ENCODE data around the gene PPP2R2C. TPM values are rescaled to one million over a fixed set of nuclear protein-coding genes. Genes with fewer than 3 reads are reported as not detected.

Gene PPP2R2C
- total and polyA plus RNA-seq, 10 donors = 0.07 to 1.3 (median 0.23) TPM; not detected in 1

DNA sequence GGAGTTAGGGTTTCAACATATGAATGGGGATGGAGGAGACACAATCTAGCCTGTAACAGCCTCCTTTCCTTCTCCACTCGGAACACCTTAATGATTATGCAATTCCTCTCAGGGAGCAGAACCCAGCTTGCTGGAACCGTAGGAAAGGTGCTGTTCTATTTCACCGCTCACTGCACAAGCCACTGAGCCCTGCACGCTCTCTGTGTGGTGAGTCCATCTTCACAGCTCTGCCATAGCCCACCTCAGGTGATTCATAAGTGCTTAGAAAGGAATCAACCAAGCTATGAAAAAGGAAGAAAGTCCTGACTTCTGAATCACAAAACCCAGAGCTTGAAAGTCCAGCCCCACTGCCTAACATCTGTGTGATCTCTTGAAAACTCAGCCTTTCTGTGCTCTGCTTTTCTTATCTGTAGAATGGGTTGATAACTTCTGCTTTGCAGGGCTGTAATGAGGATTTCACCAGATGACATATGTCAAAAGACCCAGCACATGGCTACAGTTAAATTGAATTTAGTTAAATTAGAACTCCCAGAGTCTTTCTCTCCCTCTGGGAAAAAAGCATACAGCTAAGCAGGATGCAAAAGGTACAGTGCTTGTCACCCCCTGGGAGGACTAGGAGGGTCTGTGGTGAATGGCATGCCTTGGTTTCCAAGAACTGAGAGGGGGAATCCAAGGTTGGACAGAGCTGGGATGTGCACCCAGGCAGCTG, 111.2 kb downstream of the PPP2R2C start:
- WGBS, 5 donors = 71 to 86% (median 75%) methylated on average over 4 of the region's 4 CpGs
- no peaks in the 10 kb centered on the region for H3K36me3 ChIP-seq
- H3K4me1 ChIP-seq = no peaks in the 10 kb centered on the region
- no peak for DNase-seq
- H3K4me3 ChIP-seq = no peak overlapping the region
- TF ChIP-seq, protein P1, sequence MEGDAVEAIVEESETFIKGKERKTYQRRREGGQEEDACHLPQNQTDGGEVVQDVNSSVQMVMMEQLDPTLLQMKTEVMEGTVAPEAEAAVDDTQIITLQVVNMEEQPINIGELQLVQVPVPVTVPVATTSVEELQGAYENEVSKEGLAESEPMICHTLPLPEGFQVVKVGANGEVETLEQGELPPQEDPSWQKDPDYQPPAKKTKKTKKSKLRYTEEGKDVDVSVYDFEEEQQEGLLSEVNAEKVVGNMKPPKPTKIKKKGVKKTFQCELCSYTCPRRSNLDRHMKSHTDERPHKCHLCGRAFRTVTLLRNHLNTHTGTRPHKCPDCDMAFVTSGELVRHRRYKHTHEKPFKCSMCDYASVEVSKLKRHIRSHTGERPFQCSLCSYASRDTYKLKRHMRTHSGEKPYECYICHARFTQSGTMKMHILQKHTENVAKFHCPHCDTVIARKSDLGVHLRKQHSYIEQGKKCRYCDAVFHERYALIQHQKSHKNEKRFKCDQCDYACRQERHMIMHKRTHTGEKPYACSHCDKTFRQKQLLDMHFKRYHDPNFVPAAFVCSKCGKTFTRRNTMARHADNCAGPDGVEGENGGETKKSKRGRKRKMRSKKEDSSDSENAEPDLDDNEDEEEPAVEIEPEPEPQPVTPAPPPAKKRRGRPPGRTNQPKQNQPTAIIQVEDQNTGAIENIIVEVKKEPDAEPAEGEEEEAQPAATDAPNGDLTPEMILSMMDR (IDR thresholded peaks at IDR 0.05 in 8 of 11, conservative IDR thresholded peaks at IDR 0.05 in 3 of 11) = no peak
- TF ChIP-seq POLR2A (IDR thresholded peaks at IDR 0.05) (no peak), POLR2AphosphoS5 (IDR thresholded peaks at IDR 0.05) (no peak)
- no peak overlapping the region for H3K27ac ChIP-seq
- peaks cover 0 to 58% (median 0%) of the 10 kb centered on the region in 7 donors for H3K27me3 ChIP-seq (replicated peaks in 1 of 7)
- H3K9me3 ChIP-seq = no peaks in the 10 kb centered on the region
- intact Hi-C loops (cut with DNase I; ENCODE audit: low total_unique reads) = no loop called here

DNA sequence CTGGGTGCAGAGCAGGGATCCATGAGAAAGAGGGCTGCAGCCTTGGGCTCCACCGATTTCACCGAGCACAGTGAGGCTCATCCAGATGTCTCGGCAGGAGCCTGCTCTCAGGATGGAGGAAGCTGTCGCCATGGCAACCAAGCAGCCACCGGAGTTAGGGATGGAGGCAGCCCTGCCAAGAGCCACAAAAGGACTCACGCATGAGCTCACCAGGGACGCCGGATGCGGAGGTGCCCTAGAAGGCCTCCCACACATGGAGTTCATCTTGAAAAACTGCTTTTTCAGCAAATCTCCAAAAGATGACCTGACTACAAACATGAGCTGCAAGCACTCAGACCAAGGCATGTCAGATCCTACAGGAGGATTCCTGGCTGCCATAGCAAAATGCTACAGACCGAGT, 112.0 kb downstream of the PPP2R2C start:
- Histone ChIP-seq H3K4me3 (no peak overlapping the region), H3K36me3 (no peaks in the 10 kb centered on the region), H3K27ac (no peak overlapping the region), H3K9me3 (no peaks in the 10 kb centered on the region), H3K4me1 (peaks cover 0 to 2% (median 0%) of the 10 kb centered on the region in 6 donors), H3K27me3 (replicated peaks in 1 of 7) (peaks cover 0 to 57% (median 0%) of the 10 kb centered on the region in 7 donors)
- intact Hi-C loops (cut with DNase I; ENCODE audit: low total_unique reads) = no loop called here
- DNase-seq = no peak
- 32 to 45% (median 34%) methylated on average over 8 to 10 of the region's 10 CpGs for WGBS, 5 donors
- no peak for TF ChIP-seq POLR2AphosphoS5 (IDR thresholded peaks at IDR 0.05)

DNA sequence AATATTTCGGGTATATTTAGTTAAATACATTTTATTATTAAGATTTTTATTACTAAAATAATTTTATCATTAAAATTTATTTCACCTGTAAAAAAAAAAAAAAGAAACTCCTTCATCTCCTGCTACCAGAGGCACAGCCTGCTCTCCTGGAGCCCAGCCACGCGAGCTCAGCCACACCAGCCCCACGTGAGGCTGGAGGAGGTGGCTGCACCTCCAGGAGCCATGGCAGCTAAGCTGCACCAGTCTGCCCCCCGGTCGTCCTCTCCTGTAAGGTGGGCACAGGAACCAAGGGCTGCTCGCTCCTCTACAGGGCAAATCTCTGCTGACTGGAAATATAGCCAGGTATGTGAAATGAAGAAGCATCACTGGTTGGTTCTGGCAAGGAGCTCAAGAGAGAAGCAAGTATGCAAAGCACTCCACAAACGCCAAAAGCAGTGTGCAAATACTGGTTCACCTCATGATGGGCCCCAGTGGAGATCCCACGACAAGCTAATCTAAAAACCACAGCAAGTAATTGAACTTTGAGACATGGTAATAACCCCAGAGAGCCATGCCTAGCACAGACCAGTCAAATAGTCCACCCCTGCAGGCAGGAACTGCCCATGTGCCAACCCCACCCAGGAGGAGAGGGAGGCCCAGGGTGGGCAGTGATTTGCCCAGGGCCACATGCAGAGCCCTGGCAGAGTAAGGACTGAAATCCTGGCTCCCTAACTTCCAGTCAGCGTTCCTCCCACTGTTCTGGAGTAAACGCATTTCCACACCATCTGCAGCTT, 112.7 kb downstream of the PPP2R2C start:
- DNase-seq = no peak

DNA sequence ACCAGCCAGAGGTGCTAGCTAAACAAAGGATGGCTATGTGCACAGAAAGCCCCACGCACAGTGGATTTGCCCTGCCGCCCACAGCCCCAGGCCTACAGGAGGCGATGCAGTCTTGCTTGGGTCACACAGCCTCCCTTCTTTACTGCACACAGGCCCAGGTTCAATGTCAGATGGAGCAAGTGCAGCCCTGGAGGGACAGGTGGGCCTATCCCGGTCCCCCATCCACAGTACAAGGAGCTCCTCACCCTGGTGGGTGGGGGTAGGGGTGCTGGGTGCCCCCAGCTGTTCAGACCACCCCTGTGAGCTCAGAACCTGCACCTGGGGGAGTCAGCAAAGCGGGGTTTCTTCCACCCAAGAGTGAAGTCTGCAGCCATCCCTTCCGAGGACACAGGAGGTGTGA, 114.9 kb downstream of the PPP2R2C start:
- peaks cover 0 to 53% (median 0%) of the 10 kb centered on the region in 7 donors for H3K27me3 ChIP-seq (replicated peaks in 1 of 7)
- no peaks in the 10 kb centered on the region for H3K36me3 ChIP-seq
- no peak for DNase-seq
- no peaks in the 10 kb centered on the region for H3K9me3 ChIP-seq
- H3K27ac ChIP-seq = no peak overlapping the region
- intact Hi-C loops (cut with DNase I; ENCODE audit: low total_unique reads) = no loop called here
- WGBS, 5 donors = 78 to 91% (median 82%) methylated on average over 4 to 6 of the region's 6 CpGs
- H3K4me1 ChIP-seq = peaks cover 0 to 3% (median 0%) of the 10 kb centered on the region in 6 donors
- H3K4me3 ChIP-seq = no peak overlapping the region
- TF ChIP-seq POLR2AphosphoS5 (IDR thresholded peaks at IDR 0.05) (no peak), POLR2A (IDR thresholded peaks at IDR 0.05) (no peak)
- TF ChIP-seq, protein P1 (IDR thresholded peaks at IDR 0.05 in 8 of 11, conservative IDR thresholded peaks at IDR 0.05 in 3 of 11) = no peak

More for the DNA sequence above, 112.7 kb downstream of the PPP2R2C start:
- Histone ChIP-seq H3K9me3 (no peaks in the 10 kb centered on the region), H3K27me3 (replicated peaks in 1 of 7) (peaks cover 0 to 57% (median 0%) of the 10 kb centered on the region in 7 donors), H3K36me3 (no peaks in the 10 kb centered on the region), H3K27ac (no peak overlapping the region), H3K4me3 (no peak overlapping the region), H3K4me1 (peaks cover 0 to 3% (median 0%) of the 10 kb centered on the region in 6 donors)
- intact Hi-C loops (cut with DNase I; ENCODE audit: low total_unique reads) = no loop called here
- WGBS, 5 donors = 57 to 71% (median 68%) methylated on average over 11 of the region's 11 CpGs
- TF ChIP-seq POLR2AphosphoS5 (IDR thresholded peaks at IDR 0.05) = no peak
- TF ChIP-seq, protein P1 (IDR thresholded peaks at IDR 0.05 in 8 of 11, conservative IDR thresholded peaks at IDR 0.05 in 3 of 11) = no peak
- TF ChIP-seq POLR2A (IDR thresholded peaks at IDR 0.05) = no peak
